ENCODE results near the gene ZNF675.
"Not testable (repeated sequence)": the region's sequence is repeated elsewhere in the genome, so short reads cannot be mapped to it uniquely, and the experiment has no call there.

Gene ZNF675

GRCh38 chr19:23673132-23673531 is 13.9 kb downstream of the ZNF675 start:
- no peak for TF ChIP-seq POLR2AphosphoS5 (IDR thresholded peaks at IDR 0.05; ENCODE audit: low read depth, low read length)
- peak; percentile 13; the same call in 1 of the 2 replicates for TF ChIP-seq SPI1 (IDR thresholded peaks at IDR 0.05; ENCODE audit: low read depth, low read length)
- FAIRE-seq, result no peak

DNA sequence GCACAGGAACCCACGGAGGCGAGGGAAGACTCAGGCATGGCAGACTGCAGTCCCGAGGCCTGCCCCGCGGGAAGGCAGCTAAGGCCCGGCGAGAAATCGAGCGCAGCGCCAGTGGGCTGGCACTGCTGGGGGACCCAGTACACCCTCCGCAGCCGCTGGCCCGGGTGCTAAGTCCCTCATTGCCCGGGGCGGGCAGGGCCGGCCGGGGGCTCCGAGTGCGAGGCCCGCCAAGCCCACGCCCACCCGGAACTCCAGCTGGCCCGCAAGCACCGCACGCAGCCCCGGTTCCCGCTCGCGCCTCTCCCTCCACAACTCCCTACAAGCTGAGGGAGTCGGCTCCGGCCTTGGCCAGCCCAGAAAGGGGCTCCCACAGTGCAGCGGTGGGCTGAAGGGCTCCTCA is 18.4 kb downstream of the ZNF675 start:
- DNase-seq (ENCODE audit: insufficient read length, low spot score); FAIRE-seq: not testable (repeated sequence)

More at GRCh38 chr19:23673132-23673531, 13.9 kb downstream of the ZNF675 start:
- no peak for DNase-seq (ENCODE audit: insufficient read length, low spot score)

DNA sequence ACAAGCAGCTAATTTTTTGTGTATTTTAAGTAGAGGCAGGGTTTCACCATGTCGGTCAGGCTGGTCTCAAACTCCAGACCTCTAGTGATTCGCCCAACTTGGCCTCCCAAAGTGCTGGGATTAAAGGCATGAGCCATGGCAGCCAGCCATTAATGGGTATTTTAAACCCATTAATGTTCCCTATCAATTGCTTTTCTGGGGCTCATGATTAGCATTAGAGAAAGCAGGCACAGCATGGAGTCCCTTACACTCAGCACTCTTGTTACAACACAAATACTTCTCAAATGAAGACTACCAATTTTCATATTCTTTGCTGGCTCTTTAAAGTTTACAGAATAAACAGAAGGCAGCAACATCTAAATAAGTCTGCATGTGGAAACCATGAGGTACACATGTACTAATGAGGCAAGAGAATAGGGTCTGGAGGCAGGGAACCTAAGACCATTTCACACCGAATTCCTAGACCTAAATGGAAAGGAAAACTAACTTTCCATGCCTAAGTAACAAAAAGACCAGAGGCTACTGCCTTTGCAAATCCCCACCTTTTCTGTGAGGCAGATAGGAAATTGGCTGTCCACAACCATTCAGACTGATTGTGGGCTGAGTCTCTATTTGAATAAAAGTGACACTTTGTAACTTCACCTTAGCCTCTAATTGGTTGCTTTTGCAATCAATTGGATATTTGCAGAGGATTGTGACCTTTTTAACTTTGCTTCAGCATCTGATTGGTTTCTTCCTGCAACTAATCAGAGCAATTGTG is 21.2 kb downstream of the ZNF675 start:
- TF ChIP-seq SPI1 (IDR thresholded peaks at IDR 0.05; ENCODE audit: low read depth, low read length) (no peak), PAX5 (IDR thresholded peaks at IDR 0.05; ENCODE audit: insufficient read depth, low read length, severe bottlenecking) (no peak), TAF1 (IDR thresholded peaks at IDR 0.05; ENCODE audit: low read depth, low read length) (no peak), POLR2AphosphoS5 (IDR thresholded peaks at IDR 0.05; ENCODE audit: low read depth, low read length) (no peak), POU2F2 (IDR thresholded peaks at IDR 0.05; ENCODE audit: low read depth, low read length) (no peak), POLR2A (IDR thresholded peaks at IDR 0.05; ENCODE audit: low read depth, low read length) (no peak)
- FAIRE-seq (no peak), DNase-seq (ENCODE audit: insufficient read length, low spot score) (no peak)

DNA sequence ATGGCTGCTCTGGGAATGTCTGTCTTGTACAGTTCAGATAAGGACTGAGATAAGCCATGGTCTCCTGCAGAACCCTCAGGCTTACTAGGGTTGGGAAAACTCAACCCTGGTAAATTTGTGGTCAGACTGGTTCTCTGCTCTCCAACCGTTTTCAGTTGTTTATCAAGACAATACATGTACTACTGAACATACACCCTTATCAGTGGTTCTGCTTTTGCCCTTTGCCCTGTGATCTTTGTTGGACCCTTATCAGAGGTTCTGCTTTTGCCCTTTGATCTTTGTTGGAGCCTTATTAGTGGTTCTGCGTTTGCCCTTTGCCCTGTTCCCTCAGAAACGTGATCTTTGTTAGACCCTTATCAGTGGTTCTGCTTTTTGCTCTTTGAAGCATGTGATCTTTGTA is 37.2 kb downstream of the ZNF675 start:
- FAIRE-seq; DNase-seq (ENCODE audit: insufficient read length, low spot score): not testable (repeated sequence)
